Spleen (tissue), 7 donors: ENCODE results near the gene NCL.

Source experiments
- CTCF ChIP-seq, 11 experiments: fragments of 200-600 bp in 7 of 11; fragments of 450-650 bp in 4 of 11; sonication (generic) in 4 of 11; IDR thresholded peaks in 8 of 11; conservative IDR thresholded peaks in 3 of 11; 1 replicate in 7 of 11; 2 replicates in 4 of 11; pipeline versions ENCODE4 v1.4.0 to v1.8.0; 2016 to 2021; ENCODE audit warnings: antibody characterized with exemption in 11 of 11, inconsistent platforms in 4 of 11, mild to moderate bottlenecking in 1 of 11
- POLR2A ChIP-seq, 3 donors: fragments of 450-650 bp; IDR thresholded peaks; one replicate each; pipeline ENCODE4 v1.5.1; 2017; ENCODE audit warnings: antibody characterized with exemption in 3 of 3, mild to moderate bottlenecking in 1 of 3
- POLR2AphosphoS5 ChIP-seq, 3 donors: sonication (generic); formaldehyde crosslinking; IDR thresholded peaks; one replicate each; pipeline ENCODE4 v1.5.1; 2017; ENCODE audit warnings: antibody characterized with exemption in 3 of 3
- donor health status: DM: no; HTN: no; CAD: no; lungs with moderate emphysema.
- donor health status: DM: no; HTN: no; CAD: no.
- donor health status: DM: no; HTN: no; CAD: no.

DNA sequence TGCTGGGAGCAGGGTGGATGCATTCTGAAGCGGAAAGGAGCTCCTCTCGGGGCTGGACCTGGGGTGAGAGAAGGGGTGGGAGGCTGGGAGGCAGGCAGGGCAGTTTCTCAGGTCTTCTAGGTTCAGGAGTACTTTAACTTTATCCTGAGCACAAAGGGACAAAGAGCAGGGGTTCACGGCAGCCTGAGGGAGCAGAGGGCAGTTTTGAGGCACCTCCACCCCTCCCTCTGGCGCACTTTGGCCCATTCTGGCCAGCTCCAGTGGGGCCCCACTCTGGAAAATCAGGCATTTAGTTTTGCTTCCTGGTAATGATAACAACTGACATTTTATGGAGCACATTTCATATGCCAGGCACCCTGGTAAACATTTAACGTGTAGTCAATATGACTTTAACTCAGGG lies 54.5 kb downstream of the NCL start:
- TF ChIP-seq CTCF (IDR thresholded peaks at IDR 0.05 in 8 of 11, conservative IDR thresholded peaks at IDR 0.05 in 3 of 11) (no peak), POLR2A (IDR thresholded peaks at IDR 0.05) (no peak), POLR2AphosphoS5 (IDR thresholded peaks at IDR 0.05) (no peak)
